DOHH2 (cell line): ENCODE data around the gene ATXN7L1.

ENCODE experiments used
- H3F3A ChIP-seq: fragments of 200-600 bp; sonication (generic), shearing (Covaris generic); 2 replicates; pipeline ENCODE4 v1.6.0; 2016; ENCODE audit warnings: antibody characterized with exemption, mild to moderate bottlenecking; ENCODE audit not compliant: control insufficient read depth, insufficient read depth
- H3K27ac ChIP-seq: fragments of 200-600 bp; sonication (generic); 2 replicates; pipeline ENCODE4 v1.5.1; 2014; ENCODE audit warnings: low read depth, mild to moderate bottlenecking, low read length, moderate library complexity
- H3K27me3 ChIP-seq: fragments of 200-600 bp; sonication (generic); 2 replicates; pipeline ENCODE4 v1.6.1; 2014; ENCODE audit warnings: mild to moderate bottlenecking, low read length, mixed read lengths; ENCODE audit not compliant: control insufficient read depth
- H3K36me3 ChIP-seq: fragments of 200-600 bp; sonication (generic); 2 replicates; pipeline ENCODE4 v1.6.1; 2014; ENCODE audit warnings: mild to moderate bottlenecking, low read length, moderate library complexity, mixed read lengths; ENCODE audit not compliant: control insufficient read depth
- H3K4me1 ChIP-seq: fragments of 200-600 bp; sonication (generic); 2 replicates; pipeline ENCODE4 v1.6.1; 2014; ENCODE audit warnings: mild to moderate bottlenecking, low read length, mixed read lengths; ENCODE audit not compliant: control insufficient read depth
- H3K4me2 ChIP-seq: fragments of 200-600 bp; sonication (generic); 2 replicates; pipeline ENCODE4 v1.6.0; 2014; ENCODE audit warnings: mild to moderate bottlenecking, low read length, moderate library complexity
- H3K4me3 ChIP-seq: fragments of 200-600 bp; sonication (generic); 2 replicates; pipeline ENCODE4 v1.5.1; 2014; ENCODE audit warnings: mild to moderate bottlenecking, low read length, mixed read lengths
- H3K79me2 ChIP-seq: fragments of 200-600 bp; sonication (generic); 2 replicates; pipeline ENCODE4 v1.6.1; 2014; ENCODE audit warnings: mild to moderate bottlenecking, low read length, mixed read lengths; ENCODE audit not compliant: control insufficient read depth
- H3K9me2 ChIP-seq: fragments of 200-600 bp; sonication (generic); replicated peaks from 2 replicates; pipeline ENCODE4 v1.6.1; 2014; ENCODE audit warnings: mild to moderate bottlenecking, low read length, mixed read lengths; ENCODE audit not compliant: control insufficient read depth
- H3K9me3 ChIP-seq: fragments of 200-600 bp; sonication (generic); 2 replicates; pipeline ENCODE4 v1.6.1; 2014; ENCODE audit warnings: antibody characterized with exemption, low read length, mixed read lengths; ENCODE audit not compliant: control insufficient read depth, insufficient read depth
- H4K20me1 ChIP-seq: fragments of 200-600 bp; sonication (generic); 2 replicates; pipeline ENCODE4 v1.6.0; 2014; ENCODE audit warnings: low read depth, mild to moderate bottlenecking, antibody characterized with exemption, low read length, moderate library complexity; ENCODE audit not compliant: control insufficient read depth, insufficient read depth
- EZH2phosphoT487 ChIP-seq: fragments of 200-600 bp; sonication (generic); IDR thresholded peaks from 2 replicates; pipeline ENCODE4 v1.6.1; 2017; ENCODE audit warnings: borderline replicate concordance, mild to moderate bottlenecking, antibody characterized with exemption, low read length, moderate library complexity, mixed read lengths
- TF ChIP-seq, protein P1 (sequence below): fragments of 200-600 bp; sonication (generic); IDR thresholded peaks from one replicate; pipeline ENCODE4 v1.5.1; 2014; ENCODE audit warnings: antibody characterized with exemption, mild to moderate bottlenecking, low read depth, low read length; ENCODE audit not compliant: poor library complexity, severe bottlenecking

Gene ATXN7L1

DNA sequence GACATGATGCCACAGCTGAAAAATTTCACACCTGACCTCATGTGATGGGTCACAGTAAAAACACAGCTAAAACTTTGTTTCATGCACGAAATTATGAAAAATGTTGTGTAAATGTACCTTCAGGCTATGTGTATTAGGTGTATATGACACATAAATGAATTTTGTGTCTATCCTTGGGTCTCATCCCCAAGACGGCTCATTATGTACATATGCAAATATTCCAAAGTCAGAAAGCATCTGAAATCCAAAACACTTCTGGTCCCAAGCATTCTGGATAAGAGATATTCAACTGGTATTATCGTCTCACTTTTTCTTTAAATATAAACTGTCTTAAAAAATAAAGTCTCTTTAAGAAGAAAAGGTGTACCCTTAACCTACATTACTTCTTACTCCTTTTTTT, 145.4 kb downstream of the ATXN7L1 start:
- no peaks in the 10 kb centered on the region for H3K9me2 ChIP-seq
- H3K4me2 ChIP-seq = no peak overlapping the region
- H4K20me1 ChIP-seq = no peaks in the 10 kb centered on the region
- H3K9me3 ChIP-seq = no peaks in the 10 kb centered on the region
- H3K79me2 ChIP-seq = no peaks in the 10 kb centered on the region
- H3K27me3 ChIP-seq = no peaks in the 10 kb centered on the region
- no peak overlapping the region for H3K4me3 ChIP-seq
- H3F3A ChIP-seq = no peaks in the 10 kb centered on the region
- TF ChIP-seq, protein P1, sequence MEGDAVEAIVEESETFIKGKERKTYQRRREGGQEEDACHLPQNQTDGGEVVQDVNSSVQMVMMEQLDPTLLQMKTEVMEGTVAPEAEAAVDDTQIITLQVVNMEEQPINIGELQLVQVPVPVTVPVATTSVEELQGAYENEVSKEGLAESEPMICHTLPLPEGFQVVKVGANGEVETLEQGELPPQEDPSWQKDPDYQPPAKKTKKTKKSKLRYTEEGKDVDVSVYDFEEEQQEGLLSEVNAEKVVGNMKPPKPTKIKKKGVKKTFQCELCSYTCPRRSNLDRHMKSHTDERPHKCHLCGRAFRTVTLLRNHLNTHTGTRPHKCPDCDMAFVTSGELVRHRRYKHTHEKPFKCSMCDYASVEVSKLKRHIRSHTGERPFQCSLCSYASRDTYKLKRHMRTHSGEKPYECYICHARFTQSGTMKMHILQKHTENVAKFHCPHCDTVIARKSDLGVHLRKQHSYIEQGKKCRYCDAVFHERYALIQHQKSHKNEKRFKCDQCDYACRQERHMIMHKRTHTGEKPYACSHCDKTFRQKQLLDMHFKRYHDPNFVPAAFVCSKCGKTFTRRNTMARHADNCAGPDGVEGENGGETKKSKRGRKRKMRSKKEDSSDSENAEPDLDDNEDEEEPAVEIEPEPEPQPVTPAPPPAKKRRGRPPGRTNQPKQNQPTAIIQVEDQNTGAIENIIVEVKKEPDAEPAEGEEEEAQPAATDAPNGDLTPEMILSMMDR = no peak
- no peak for TF ChIP-seq EZH2phosphoT487
- no peak overlapping the region for H3K27ac ChIP-seq
- H3K36me3 ChIP-seq = no peaks in the 10 kb centered on the region
- H3K4me1 ChIP-seq = no peaks in the 10 kb centered on the region

DNA sequence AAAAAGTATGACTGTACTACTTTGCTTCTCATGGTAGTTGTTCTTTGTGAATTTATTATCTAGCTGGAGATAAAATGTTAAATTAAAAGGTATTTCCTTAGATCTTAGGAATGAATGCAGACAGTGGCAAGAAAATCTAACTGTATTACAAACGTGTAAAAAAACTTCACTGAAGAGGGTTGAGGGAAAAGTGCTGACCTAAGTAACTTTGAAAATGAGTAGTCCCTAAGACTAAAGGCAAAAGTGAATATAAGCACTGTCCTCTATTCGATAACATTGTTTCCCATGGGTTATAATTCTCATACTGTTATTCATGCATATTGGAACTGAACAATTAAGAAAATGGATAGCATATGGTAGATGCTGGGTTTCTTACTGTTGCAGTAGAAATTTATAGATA, 148.4 kb downstream of the ATXN7L1 start:
- no peaks in the 10 kb centered on the region for H3K4me1 ChIP-seq
- no peaks in the 10 kb centered on the region for H3K9me2 ChIP-seq
- no peaks in the 10 kb centered on the region for H3K36me3 ChIP-seq
- no peaks in the 10 kb centered on the region for H4K20me1 ChIP-seq
- H3K27ac ChIP-seq = no peak overlapping the region
- H3K9me3 ChIP-seq = no peaks in the 10 kb centered on the region
- no peaks in the 10 kb centered on the region for H3K27me3 ChIP-seq
- no peaks in the 10 kb centered on the region for H3F3A ChIP-seq
- no peak overlapping the region for H3K4me2 ChIP-seq
- TF ChIP-seq, protein P1 = no peak
- no peak for TF ChIP-seq EZH2phosphoT487
- no peaks in the 10 kb centered on the region for H3K79me2 ChIP-seq
- H3K4me3 ChIP-seq = no peak overlapping the region

DNA sequence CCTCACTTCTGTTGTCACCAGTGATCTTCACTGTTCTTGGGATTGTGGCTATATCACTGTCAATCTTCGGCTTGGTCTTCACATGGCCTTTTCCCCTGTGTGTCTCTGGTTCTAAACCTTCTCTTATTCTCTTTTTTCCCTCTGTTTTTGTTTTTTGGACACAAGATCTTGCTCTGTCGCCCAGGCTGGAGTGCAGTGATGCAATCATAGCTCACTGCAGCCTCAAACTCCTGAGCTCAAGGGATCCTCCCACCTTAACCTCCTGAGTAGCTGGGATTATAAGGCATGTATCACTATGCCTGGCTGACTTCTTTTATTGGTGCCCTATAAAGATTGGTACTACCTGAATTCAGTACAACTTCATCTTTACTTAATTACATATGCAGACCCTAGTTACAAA, 151.7 kb downstream of the ATXN7L1 start:
- TF ChIP-seq, protein P1 = no peak
- TF ChIP-seq EZH2phosphoT487 = no peak

DNA sequence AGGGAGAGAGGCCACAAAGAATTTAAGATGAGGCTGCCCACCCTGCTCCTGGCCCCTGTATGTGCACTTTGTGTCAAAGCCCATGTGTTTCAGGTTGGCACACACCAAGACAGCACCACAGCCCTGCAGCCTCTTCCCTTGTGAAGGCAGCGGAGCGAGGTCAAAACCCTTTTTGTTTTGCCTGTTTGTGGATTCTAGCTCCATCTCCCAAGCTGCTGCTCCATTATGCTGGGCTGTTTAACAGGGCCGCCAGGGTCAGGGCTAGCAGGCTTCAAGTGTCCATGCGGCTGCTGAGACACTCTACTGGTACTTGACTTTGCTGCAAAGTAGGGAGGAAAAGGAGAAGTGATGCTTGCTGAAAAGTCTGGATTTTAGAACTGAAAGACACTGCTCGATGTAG, 152.8 kb downstream of the ATXN7L1 start:
- Histone ChIP-seq H3F3A (no peaks in the 10 kb centered on the region), H3K4me1 (no peaks in the 10 kb centered on the region), H3K4me3 (no peak overlapping the region), H3K9me2 (no peaks in the 10 kb centered on the region), H3K36me3 (no peaks in the 10 kb centered on the region), H4K20me1 (no peaks in the 10 kb centered on the region), H3K4me2 (no peak overlapping the region), H3K9me3 (no peaks in the 10 kb centered on the region), H3K79me2 (no peaks in the 10 kb centered on the region), H3K27ac (no peak overlapping the region), H3K27me3 (no peaks in the 10 kb centered on the region)
- TF ChIP-seq, protein P1 = no peak

More for the DNA sequence above, 151.7 kb downstream of the ATXN7L1 start:
- H3K27ac ChIP-seq = no peak overlapping the region
- no peaks in the 10 kb centered on the region for H3K9me2 ChIP-seq
- H3K79me2 ChIP-seq = no peaks in the 10 kb centered on the region
- no peaks in the 10 kb centered on the region for H3F3A ChIP-seq
- no peak overlapping the region for H3K4me2 ChIP-seq
- H3K27me3 ChIP-seq = no peaks in the 10 kb centered on the region
- H4K20me1 ChIP-seq = no peaks in the 10 kb centered on the region
- no peaks in the 10 kb centered on the region for H3K4me1 ChIP-seq
- H3K9me3 ChIP-seq = no peaks in the 10 kb centered on the region
- no peak overlapping the region for H3K4me3 ChIP-seq
- no peaks in the 10 kb centered on the region for H3K36me3 ChIP-seq
